ENCODE measurements around the gene PAQR4. TPM values are rescaled to one million over a fixed set of nuclear protein-coding genes. Genes with fewer than 3 reads are reported as not detected.
A peak's percentile ranks its signal among the peaks of the same experiment; 100 is the strongest.

Gene PAQR4
- total and polyA plus RNA-seq, 2 of the 13 experiments (the other 11 are each of a cell fraction or from before 2014, with no cell fraction given) = 15.9 to 24.8 TPM

DNA sequence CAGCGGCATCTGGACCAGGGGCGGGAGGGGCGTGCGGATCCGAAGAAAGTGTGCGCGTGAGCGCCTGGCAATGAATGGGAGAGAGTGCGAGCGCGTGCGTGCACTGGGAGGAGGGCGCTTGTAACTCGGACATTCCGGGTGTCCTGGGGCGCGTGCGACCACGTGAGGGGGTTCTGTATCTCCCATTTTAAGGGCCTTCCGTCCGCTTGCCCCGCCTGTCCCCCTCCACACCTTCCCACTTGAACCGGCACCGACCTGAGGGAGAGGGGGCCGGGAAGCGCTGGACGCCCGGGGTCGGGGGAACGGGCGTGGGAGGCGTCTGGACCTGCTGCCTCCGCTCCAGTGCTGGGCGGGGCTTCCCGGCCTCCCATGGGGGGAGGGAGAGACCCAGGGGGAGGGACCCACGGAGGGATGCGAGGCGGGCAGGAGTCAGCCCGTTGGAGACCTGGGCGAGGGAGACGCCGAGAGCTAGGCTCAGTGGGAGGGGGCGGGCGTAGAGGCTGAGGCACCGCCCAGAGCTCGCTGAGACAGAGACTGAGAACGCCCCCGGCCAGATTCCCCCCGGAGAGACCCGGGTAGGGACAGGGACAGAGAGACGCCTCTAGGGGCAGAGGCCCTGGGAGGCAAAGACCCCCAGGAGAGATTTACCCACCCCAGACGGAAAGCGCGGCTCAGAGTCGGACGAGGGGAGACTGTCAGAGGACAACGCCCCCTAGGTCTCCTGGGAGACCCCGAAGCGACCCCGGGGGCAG is 5.2 kb upstream of the PAQR4 start, which contains the start of gene KREMEN2:
Gene KREMEN2, plus strand, starts transcription at position 553 of the 752 bp plus-strand sequence. CDS start 246 bp downstream, outside the sequence.
- no TSS peak for BruUV-seq (replicated peaks)
- ATAC-seq (peak; percentile 29), FAIRE-seq (no peak), DNase-seq (ENCODE audit: low spot score) (peak; percentile 56)
- in situ Hi-C loops (cut with HindIII; ENCODE audit: extremely low pct_ligation_motif_present, low pct_unique_long_range_greater_than_20kb) = no loop called here
- Histone ChIP-seq H3K36me3 (replicated peaks in 1 of 2; ENCODE audit: control insufficient read depth in 1 of 2, insufficient read depth in 2 of 2, low read length in 2 of 2) (no peaks in the 10 kb centered on the region), H3K9me3 (ENCODE audit: low read length) (no peaks in the 10 kb centered on the region), H3K4me1 (ENCODE audit: insufficient read depth, low read length) (peaks cover 29% of the 10 kb centered on the region), H3K4me2 (ENCODE audit: low read depth, low read length) (peak within 1 kb of the TSS; percentile 91), H2AFZ (ENCODE audit: low read length) (no peak within 1 kb of the TSS), H3K27ac (ENCODE audit: extremely low read length, insufficient read depth, low read length) (no peak within 1 kb of the TSS), H3K9ac (ENCODE audit: insufficient read depth, low read depth, low read length) (0 out of 2 replicates have a peak within 1 kb of the TSS, but pooled peaks have one; percentile 22), H4K20me1 (ENCODE audit: insufficient read depth, low read length) (no peaks in the 10 kb centered on the region), H3K79me2 (ENCODE audit: insufficient read depth, low read length) (no peaks in the 10 kb centered on the region), H3K27me3 (ENCODE audit: control insufficient read depth in 1 of 2, insufficient read depth in 2 of 2, low read length in 2 of 2) (peaks cover 0 to 15% of the 10 kb centered on the region in 2 experiments; a peak in 3 of 5 replicates), H3K4me3 (replicated peaks in 1 of 3; ENCODE audit: insufficient read depth in 1 of 3, low read depth in 2 of 3, low read length in 3 of 3) (peak within 1 kb of the TSS; percentile 51 to 78 (median 63))
- intact Hi-C loops (cut with micrococcal nuclease; ENCODE audit: unreplicated experiment) = loop anchor here (2.0 kb wide), 1 partner anchor 19 kb away; no protein-coding TSS in a partner anchor
- WGBS (ENCODE audit: low lambda C conversion rate) = 0% methylated on average over 9 of the region's 60 CpGs
- POLR2A ChIA-PET = interaction anchor here (1.0 to 2.5 kb wide), 7 partner anchors 16 to 64 kb away, joined by 3 to 11 read pairs (median 5); partner anchors contain the start of genes HCFC1R1, PKMYT1 and THOC6
- CTCF ChIA-PET (ENCODE audit: low intra/inter-chr PET ratio, low total read pairs) = interaction anchor here (1.5 kb wide), 1 partner anchor 20 kb away, joined by 3 read pairs; no protein-coding TSS in a partner anchor
- TF ChIP-seq SP5 (CRISPR knock-in tag; IDR thresholded peaks at IDR 0.05; ENCODE audit: borderline replicate concordance, low read depth) (peak; percentile 23; the same call in 1 of the 2 replicates), ZFY (CRISPR knock-in tag; IDR thresholded peaks at IDR 0.05) (0 out of 2 replicates have a peak, but pooled peaks have one; percentile 27), PCBP1 (IDR thresholded peaks at IDR 0.05; ENCODE audit: borderline replicate concordance, low read depth, low read length) (peak; percentile 72; the same call in 1 of the 2 replicates), AGO1 (IDR thresholded peaks at IDR 0.05; ENCODE audit: low read depth, low read length, poor library complexity, severe bottlenecking) (peak; percentile 74), ZNF317 (CRISPR knock-in tag; IDR thresholded peaks at IDR 0.05) (0 out of 2 replicates have a peak, but pooled peaks have one; percentile 30), EEA1 (CRISPR knock-in tag; IDR thresholded peaks at IDR 0.05; ENCODE audit: borderline replicate concordance) (peak; percentile 72; the same call in 1 of the 2 replicates), PHF21A (CRISPR knock-in tag; IDR thresholded peaks at IDR 0.05) (peak; percentile 6; the same call in 1 of the 2 replicates), ZNF772 (CRISPR knock-in tag; IDR thresholded peaks at IDR 0.05) (0 out of 2 replicates have a peak, but pooled peaks have one; percentile 41), NR2C2 (CRISPR knock-in tag; IDR thresholded peaks at IDR 0.05; ENCODE audit: borderline replicate concordance) (0 out of 2 replicates have a peak, but pooled peaks have one; percentile 29), ZNF33A (CRISPR knock-in tag; IDR thresholded peaks at IDR 0.05; ENCODE audit: borderline replicate concordance) (0 out of 2 replicates have a peak, but pooled peaks have one; percentile 35)
- TF ChIP-seq, protein P1, sequence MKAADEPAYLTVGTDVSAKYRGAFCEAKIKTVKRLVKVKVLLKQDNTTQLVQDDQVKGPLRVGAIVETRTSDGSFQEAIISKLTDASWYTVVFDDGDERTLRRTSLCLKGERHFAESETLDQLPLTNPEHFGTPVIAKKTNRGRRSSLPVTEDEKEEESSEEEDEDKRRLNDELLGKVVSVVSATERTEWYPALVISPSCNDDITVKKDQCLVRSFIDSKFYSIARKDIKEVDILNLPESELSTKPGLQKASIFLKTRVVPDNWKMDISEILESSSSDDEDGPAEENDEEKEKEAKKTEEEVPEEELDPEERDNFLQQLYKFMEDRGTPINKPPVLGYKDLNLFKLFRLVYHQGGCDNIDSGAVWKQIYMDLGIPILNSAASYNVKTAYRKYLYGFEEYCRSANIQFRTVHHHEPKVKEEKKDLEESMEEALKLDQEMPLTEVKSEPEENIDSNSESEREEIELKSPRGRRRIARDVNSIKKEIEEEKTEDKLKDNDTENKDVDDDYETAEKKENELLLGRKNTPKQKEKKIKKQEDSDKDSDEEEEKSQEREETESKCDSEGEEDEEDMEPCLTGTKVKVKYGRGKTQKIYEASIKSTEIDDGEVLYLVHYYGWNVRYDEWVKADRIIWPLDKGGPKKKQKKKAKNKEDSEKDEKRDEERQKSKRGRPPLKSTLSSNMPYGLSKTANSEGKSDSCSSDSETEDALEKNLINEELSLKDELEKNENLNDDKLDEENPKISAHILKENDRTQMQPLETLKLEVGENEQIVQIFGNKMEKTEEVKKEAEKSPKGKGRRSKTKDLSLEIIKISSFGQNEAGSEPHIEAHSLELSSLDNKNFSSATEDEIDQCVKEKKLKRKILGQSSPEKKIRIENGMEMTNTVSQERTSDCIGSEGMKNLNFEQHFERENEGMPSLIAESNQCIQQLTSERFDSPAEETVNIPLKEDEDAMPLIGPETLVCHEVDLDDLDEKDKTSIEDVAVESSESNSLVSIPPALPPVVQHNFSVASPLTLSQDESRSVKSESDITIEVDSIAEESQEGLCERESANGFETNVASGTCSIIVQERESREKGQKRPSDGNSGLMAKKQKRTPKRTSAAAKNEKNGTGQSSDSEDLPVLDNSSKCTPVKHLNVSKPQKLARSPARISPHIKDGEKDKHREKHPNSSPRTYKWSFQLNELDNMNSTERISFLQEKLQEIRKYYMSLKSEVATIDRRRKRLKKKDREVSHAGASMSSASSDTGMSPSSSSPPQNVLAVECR (CRISPR knock-in tag; IDR thresholded peaks at IDR 0.05; ENCODE audit: borderline replicate concordance) = peak; percentile 16; the same call in 1 of the 2 replicates
- TF ChIP-seq, protein P2, sequence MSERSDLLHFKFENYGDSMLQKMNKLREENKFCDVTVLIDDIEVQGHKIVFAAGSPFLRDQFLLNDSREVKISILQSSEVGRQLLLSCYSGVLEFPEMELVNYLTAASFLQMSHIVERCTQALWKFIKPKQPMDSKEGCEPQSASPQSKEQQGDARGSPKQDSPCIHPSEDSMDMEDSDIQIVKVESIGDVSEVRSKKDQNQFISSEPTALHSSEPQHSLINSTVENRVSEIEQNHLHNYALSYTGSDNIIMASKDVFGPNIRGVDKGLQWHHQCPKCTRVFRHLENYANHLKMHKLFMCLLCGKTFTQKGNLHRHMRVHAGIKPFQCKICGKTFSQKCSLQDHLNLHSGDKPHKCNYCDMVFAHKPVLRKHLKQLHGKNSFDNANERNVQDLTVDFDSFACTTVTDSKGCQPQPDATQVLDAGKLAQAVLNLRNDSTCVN (CRISPR knock-in tag; IDR thresholded peaks at IDR 0.05; ENCODE audit: borderline replicate concordance) = peak; percentile 13; the same call in 1 of the 2 replicates
- TF ChIP-seq, protein P3, sequence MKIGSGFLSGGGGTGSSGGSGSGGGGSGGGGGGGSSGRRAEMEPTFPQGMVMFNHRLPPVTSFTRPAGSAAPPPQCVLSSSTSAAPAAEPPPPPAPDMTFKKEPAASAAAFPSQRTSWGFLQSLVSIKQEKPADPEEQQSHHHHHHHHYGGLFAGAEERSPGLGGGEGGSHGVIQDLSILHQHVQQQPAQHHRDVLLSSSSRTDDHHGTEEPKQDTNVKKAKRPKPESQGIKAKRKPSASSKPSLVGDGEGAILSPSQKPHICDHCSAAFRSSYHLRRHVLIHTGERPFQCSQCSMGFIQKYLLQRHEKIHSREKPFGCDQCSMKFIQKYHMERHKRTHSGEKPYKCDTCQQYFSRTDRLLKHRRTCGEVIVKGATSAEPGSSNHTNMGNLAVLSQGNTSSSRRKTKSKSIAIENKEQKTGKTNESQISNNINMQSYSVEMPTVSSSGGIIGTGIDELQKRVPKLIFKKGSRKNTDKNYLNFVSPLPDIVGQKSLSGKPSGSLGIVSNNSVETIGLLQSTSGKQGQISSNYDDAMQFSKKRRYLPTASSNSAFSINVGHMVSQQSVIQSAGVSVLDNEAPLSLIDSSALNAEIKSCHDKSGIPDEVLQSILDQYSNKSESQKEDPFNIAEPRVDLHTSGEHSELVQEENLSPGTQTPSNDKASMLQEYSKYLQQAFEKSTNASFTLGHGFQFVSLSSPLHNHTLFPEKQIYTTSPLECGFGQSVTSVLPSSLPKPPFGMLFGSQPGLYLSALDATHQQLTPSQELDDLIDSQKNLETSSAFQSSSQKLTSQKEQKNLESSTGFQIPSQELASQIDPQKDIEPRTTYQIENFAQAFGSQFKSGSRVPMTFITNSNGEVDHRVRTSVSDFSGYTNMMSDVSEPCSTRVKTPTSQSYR (CRISPR knock-in tag; IDR thresholded peaks at IDR 0.05; ENCODE audit: borderline replicate concordance) = peak; percentile 37; the same call in 1 of the 2 replicates
